Ishikawa (cell line): ENCODE results near the gene MRPL40.

ENCODE experiments used
- CEBPB ChIP-seq: IDR thresholded peaks from 2 replicates; pipeline ENCODE4 v1.6.1; 2012
- CREB1 ChIP-seq: IDR thresholded peaks from 2 replicates; pipeline ENCODE4 v1.6.1; 2012; ENCODE audit warnings: low read depth
- EGR1 ChIP-seq: IDR thresholded peaks from 2 replicates; pipeline ENCODE4 v1.6.1; 2012
- EP300 ChIP-seq: IDR thresholded peaks from 2 replicates; pipeline ENCODE4 v1.6.1; 2012; ENCODE audit warnings: borderline replicate concordance
- FOXM1 ChIP-seq: IDR thresholded peaks from 2 replicates; pipeline ENCODE4 v1.6.1; 2012; ENCODE audit warnings: low read depth, borderline replicate concordance
- MAX ChIP-seq: IDR thresholded peaks from 2 replicates; pipeline ENCODE4 v1.6.1; 2012
- NFIC ChIP-seq: IDR thresholded peaks from 2 replicates; pipeline ENCODE4 v1.6.1; 2012
- RAD21 ChIP-seq: IDR thresholded peaks from 2 replicates; pipeline ENCODE4 v1.6.1; 2012; ENCODE audit warnings: low read depth
- REST ChIP-seq: IDR thresholded peaks from 2 replicates; pipeline ENCODE4 v1.6.1; 2012; ENCODE audit warnings: low read depth, mild to moderate bottlenecking
- TAF1 ChIP-seq: IDR thresholded peaks from 2 replicates; pipeline ENCODE4 v1.6.1; 2012; ENCODE audit warnings: low read depth, mild to moderate bottlenecking
- TCF12 ChIP-seq: IDR thresholded peaks from 2 replicates; pipeline ENCODE4 v1.6.1; 2012; ENCODE audit warnings: low read depth
- TEAD4 ChIP-seq: IDR thresholded peaks from 2 replicates; pipeline ENCODE4 v1.6.1; 2012
- USF1 ChIP-seq: IDR thresholded peaks from 2 replicates; pipeline ENCODE4 v1.6.1; 2012
- YY1 ChIP-seq: IDR thresholded peaks from 2 replicates; pipeline ENCODE4 v1.6.1; 2012; ENCODE audit warnings: low read depth
- ZBTB7A ChIP-seq: IDR thresholded peaks from 2 replicates; pipeline ENCODE4 v1.6.1; 2012; ENCODE audit warnings: low read depth

The MRPL40 gene

GRCh38 chr22:19480173-19480568 is 47.8 kb downstream of the MRPL40 start:
- no peak for TF ChIP-seq REST
- TF ChIP-seq NFIC, result no peak
- TF ChIP-seq TCF12, result no peak
- no peak for TF ChIP-seq EGR1
- TF ChIP-seq TAF1, result no peak
- TF ChIP-seq CREB1, result no peak

GRCh38 chr22:19480789-19481188 is 48.4 kb downstream of the MRPL40 start:
- TF ChIP-seq NFIC (no peak), EP300 (no peak), USF1 (no peak), RAD21 (no peak), TEAD4 (no peak), ZBTB7A (no peak)

GRCh38 chr22:19482297-19482696 is 50.0 kb downstream of the MRPL40 start:
- TF ChIP-seq TEAD4, result no peak
- no peak for TF ChIP-seq CREB1
- no peak for TF ChIP-seq RAD21
- TF ChIP-seq TCF12, result no peak
- TF ChIP-seq MAX, result no peak
- no peak for TF ChIP-seq YY1
- no peak for TF ChIP-seq NFIC
- TF ChIP-seq REST, result no peak
- TF ChIP-seq TAF1, result no peak
- no peak for TF ChIP-seq EGR1
- TF ChIP-seq USF1, result no peak
- TF ChIP-seq FOXM1, result no peak
- TF ChIP-seq ZBTB7A, result no peak

- TF ChIP-seq RAD21 (no peak), CREB1 (no peak), CEBPB (no peak), REST (no peak), YY1 (no peak), TEAD4 (no peak), MAX (no peak), NFIC (no peak), TCF12 (no peak), USF1 (no peak), ZBTB7A (no peak), TAF1 (no peak), EGR1 (no peak)
These were observed 51.3 kb downstream of the MRPL40 start for GRCh38 chr22:19483481-19484244.
